K562 (cell line): Measurements from ENCODE around the gene CDKN2D. TPM values are rescaled to one million over a fixed set of nuclear protein-coding genes. Genes with fewer than 3 reads are reported as not detected.

Experiments used
- CEBPZ ChIP-seq: fragments of 150-350 bp; IDR thresholded peaks from 2 replicates; pipeline ENCODE4 v1.6.1; 2014; ENCODE audit warnings: low read depth, mild to moderate bottlenecking, low read length, borderline replicate concordance
- E2F1 ChIP-seq: sonication (generic); formaldehyde crosslinking; IDR thresholded peaks from 2 replicates; pipeline ENCODE4 v1.8.1; 2023; ENCODE audit warnings: mild to moderate bottlenecking, missing genetic modification reagents, moderate library complexity
- HNRNPUL1 ChIP-seq: fragments of 200-400 bp; formaldehyde crosslinking; IDR thresholded peaks from 2 replicates; pipeline ENCODE4 v1.6.1; 2017; ENCODE audit warnings: low read length
- MAFF ChIP-seq: IDR thresholded peaks from 2 replicates; pipeline ENCODE4 v1.6.1; 2012; ENCODE audit warnings: low read length, improper control_type of control experiment
- RBFOX2 ChIP-seq: fragments of 200-400 bp; formaldehyde crosslinking; IDR thresholded peaks from 2 replicates; pipeline ENCODE4 v1.6.1; 2017; ENCODE audit warnings: low read depth, mild to moderate bottlenecking, low read length, moderate library complexity
- polyA plus RNA-seq, 8 experiments: library from polyadenylated mRNA; depleted of rRNA in 4 of 8; stranded (reverse) in 5 of 8; unstranded in 3 of 8; fragments of >200 nt; fragmentation: Nextera tagmentation in 2 of 8; fragmentation: Illumina TruSeq in 1 of 8; extraction: Ambion mirVana in 2 of 8; extraction: Trizol in 1 of 8; gene quantifications; 2 replicates each; pipeline versions ENCODE4 v1.2.1 to v1.2.3, GENCODE V29; 2011 to 2014; ENCODE audit warnings: inconsistent platforms in 1 of 8, missing spikeins in 1 of 8
- total RNA-seq, 7 experiments: library from RNA; depleted of rRNA in 6 of 7; stranded (reverse); fragments of >200 nt in 6 of 7; fragmentation: Illumina TruSeq in 2 of 7; extraction: Trizol in 2 of 7; gene quantifications; 2 replicates each; pipeline versions ENCODE4 v1.2.1 to v1.2.3, GENCODE V29; 2011 to 2021; ENCODE audit warnings: low replicate concordance in 1 of 7

The CDKN2D gene
- total and polyA plus RNA-seq, 9 of the 15 experiments (the other 6 are each of a cell fraction or from before 2014, with no cell fraction given), result 0.41 to 8.2 (median 3.7) TPM

DNA sequence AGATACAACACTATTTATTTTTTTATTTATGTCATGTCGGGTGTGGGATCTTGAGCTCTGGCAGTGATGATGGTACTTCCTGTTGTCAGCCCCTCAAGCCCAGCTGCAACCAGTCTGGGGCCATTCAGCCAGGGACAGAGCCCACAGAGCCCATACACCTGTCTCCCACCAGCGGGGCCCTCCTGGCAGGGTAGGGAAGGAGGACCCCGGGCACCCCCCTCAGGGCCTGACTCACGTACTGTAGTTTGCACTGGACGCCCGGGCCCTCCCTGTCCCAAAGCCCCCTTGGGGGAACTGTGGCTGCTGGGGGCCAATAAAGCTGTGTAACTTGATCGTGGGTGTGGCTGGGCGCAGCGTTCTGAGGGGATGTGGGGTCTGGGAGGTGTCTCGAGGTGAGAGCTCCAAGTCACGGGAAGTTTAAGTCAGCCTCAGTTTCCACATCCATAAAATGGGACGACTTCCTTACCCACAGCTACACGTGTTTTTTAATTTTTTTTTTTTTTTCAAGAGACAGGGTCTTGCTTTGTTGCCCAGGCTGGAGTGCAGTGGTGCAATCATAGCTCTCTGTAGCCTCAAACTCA, 15.6 kb downstream of the CDKN2D start (continued):
- peak; percentile 57 for TF ChIP-seq RBFOX2
- no peak for TF ChIP-seq E2F1 (CRISPR knock-in tag)
- TF ChIP-seq MAFF, result no peak
- TF ChIP-seq HNRNPUL1, result no peak
- TF ChIP-seq CEBPZ, result no peak
- TF ChIP-seq, all 486 proteins: peak for 15
